GM12878 (cell line): ENCODE data around the gene BCL2L13.

ENCODE experiments used
- CBFB ChIP-seq: IDR thresholded peaks from 2 replicates; pipeline ENCODE4 v1.6.1; 2016; ENCODE audit warnings: antibody characterized with exemption, low read depth
- CEBPB ChIP-seq, 2 experiments: fragments of 150-350 bp in 1 of 2; IDR thresholded peaks; 2 replicates each; pipeline ENCODE4 v1.6.1; 2012 to 2014; ENCODE audit warnings: low read depth in 2 of 2, low read length in 2 of 2, borderline replicate concordance in 1 of 2, inconsistent platforms in 1 of 2
- CTCF ChIP-seq, 3 experiments: IDR thresholded peaks in 2 of 3; conservative IDR thresholded peaks in 1 of 3; 2 replicates each; pipeline ENCODE4 v1.5.1; 2011; ENCODE audit warnings: low read depth in 3 of 3, low read length in 3 of 3, mild to moderate bottlenecking in 3 of 3, control low read depth in 2 of 3, moderate library complexity in 2 of 3, inconsistent platforms in 1 of 3, mixed read lengths in 1 of 3; ENCODE audit not compliant: control insufficient read depth in 2 of 3, insufficient read depth in 1 of 3; ENCODE audit errors: extremely low read depth in 1 of 3
- RAD21 ChIP-seq: IDR thresholded peaks from 2 replicates; pipeline ENCODE4 v1.6.1; 2011; ENCODE audit warnings: mild to moderate bottlenecking, low read depth, low read length, moderate library complexity; ENCODE audit not compliant: insufficient read depth
- REST ChIP-seq: IDR thresholded peaks from 2 replicates; pipeline ENCODE4 v1.6.1; 2012; ENCODE audit warnings: mild to moderate bottlenecking, low read depth, low read length
- TAF1 ChIP-seq: IDR thresholded peaks from 2 replicates; pipeline ENCODE4 v1.6.1; 2011; ENCODE audit warnings: mild to moderate bottlenecking, low read depth, low read length, borderline replicate concordance

- TF ChIP-seq RAD21, result no peak
- TF ChIP-seq CBFB, result peak; percentile 69
- no peak for TF ChIP-seq CEBPB (IDR thresholded peaks at IDR 0.05; ENCODE audit: borderline replicate concordance in 1 of 2, low read depth in 2 of 2, low read length in 2 of 2)
- TF ChIP-seq TAF1, result no peak
- TF ChIP-seq REST, result 0 out of 2 replicates have a peak, but pooled peaks have one; percentile 31
- TF ChIP-seq CTCF (IDR thresholded peaks at IDR 0.05 in 2 of 3, conservative IDR thresholded peaks at IDR 0.05 in 1 of 3; ENCODE audit: control insufficient read depth in 2 of 3, extremely low read depth in 1 of 3, insufficient read depth in 1 of 3, low read depth in 3 of 3, low read length in 3 of 3), result no peak
These were observed 140.9 kb downstream of the BCL2L13 start for GRCh38 chr22:17779286-17780115.
